Mucosa of gallbladder (tissue), 1 donor: ENCODE results near the gene ALG1. TPM values are rescaled to one million over a fixed set of nuclear protein-coding genes. Genes with fewer than 3 reads are reported as not detected.
"Not testable (repeated sequence)": the region's sequence is repeated elsewhere in the genome, so short reads cannot be mapped to it uniquely, and the experiment has no call there.

ENCODE experiments used
- DNase-seq: peaks from one replicate; pipeline ENCODE4 v3.0.0-alpha.2; 2020; ENCODE audit warnings: low spot score
- total RNA-seq: library from RNA; stranded (reverse); gene quantifications from one replicate; pipeline ENCODE4 v1.2.1, GENCODE V29; 2021
- donor health status: DM: no; HTN: no; CAD: no.

Gene ALG1
- total RNA-seq, 1 donor from 2014 or later, result 26.2 TPM

DNA sequence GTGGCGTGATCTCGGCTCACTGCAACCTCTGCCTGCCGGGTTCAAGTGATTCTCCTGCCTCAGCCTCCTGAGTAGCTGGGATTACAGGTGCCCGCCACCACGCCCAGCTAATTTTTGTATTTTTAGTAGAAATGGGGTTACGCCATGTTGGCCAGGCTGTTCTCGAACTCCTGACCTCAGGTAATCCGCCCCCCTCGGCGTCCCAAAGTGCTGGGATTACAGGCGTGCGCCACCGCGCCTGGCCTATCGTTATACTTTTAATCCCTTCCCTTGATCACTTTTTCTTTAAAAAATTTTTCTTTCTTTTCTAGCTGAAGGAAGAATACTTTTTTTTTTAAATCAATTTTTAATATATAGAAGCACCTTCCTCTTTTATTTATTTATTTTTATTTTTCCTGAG, 2.1 kb downstream of the ALG1 start:
- not testable (repeated sequence) for DNase-seq

DNA sequence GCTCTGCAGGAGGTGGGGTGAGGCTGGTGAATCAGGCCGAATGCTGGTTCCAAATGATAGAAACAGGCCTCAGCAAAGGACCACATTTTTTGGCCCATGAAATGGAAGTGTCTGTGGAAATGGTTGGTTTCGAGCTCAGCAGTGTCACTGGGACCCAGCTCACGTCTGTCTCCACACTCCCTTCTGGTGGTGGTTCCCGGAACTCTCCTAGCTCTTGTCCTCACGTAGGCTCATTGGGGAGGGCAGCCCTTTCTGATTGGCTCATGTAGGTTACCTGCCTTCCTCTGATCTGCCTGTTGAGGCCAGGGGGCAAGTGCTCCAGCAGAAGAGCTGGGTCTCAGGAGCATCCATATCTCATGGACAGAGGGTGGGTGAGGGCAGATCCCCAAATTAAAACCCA, 4.0 kb downstream of the ALG1 start:
- DNase-seq, result no peak

GRCh38 chr16:5077304-5077703, 5.7 kb downstream of the ALG1 start:
- DNase-seq, result no peak

- no peak for DNase-seq
These were observed 7.0 kb downstream of the ALG1 start for GRCh38 chr16:5078626-5079025.

DNA sequence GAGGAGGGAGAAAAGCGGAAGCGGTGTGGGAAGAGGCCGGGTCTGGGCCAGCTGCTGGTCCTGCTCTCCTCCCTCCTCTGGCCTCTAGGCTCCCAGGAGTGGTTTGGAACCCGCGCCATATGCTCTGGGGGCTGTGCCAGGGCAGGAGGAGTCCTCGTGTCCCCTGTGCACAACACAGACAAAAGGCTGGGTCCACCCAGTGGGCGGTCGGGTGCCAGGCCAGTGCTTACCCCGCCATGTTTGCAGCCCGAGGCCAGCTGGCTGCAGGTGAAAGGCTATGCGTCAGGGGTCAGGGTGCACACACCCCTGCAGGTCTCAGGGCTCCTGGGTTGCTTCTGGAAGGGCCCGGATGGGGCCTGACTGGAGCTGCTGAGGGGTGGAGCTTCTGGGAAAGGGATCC, 8.8 kb downstream of the ALG1 start:
- not testable (repeated sequence) for DNase-seq

DNA sequence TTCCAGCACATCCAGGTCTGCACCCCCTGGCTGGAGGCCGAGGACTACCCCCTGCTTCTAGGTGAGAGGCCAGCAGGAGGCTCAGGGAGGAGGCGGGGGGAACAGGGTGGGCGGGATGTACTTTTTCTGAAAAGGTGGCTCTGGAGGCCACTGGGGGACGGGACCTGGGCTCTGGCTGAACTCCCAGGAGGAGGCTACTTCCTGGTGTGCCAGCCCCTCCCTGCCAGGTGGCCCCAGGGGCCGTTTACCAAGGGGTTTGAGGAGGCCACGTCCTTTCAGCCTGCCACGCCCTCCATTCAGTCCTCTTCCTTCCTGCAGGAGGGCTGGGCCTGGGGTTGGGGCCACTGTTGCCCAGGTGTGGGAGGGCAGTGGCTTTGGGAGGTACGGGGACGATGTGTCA, 9.4 kb downstream of the ALG1 start:
- DNase-seq, result not testable (repeated sequence)

DNA sequence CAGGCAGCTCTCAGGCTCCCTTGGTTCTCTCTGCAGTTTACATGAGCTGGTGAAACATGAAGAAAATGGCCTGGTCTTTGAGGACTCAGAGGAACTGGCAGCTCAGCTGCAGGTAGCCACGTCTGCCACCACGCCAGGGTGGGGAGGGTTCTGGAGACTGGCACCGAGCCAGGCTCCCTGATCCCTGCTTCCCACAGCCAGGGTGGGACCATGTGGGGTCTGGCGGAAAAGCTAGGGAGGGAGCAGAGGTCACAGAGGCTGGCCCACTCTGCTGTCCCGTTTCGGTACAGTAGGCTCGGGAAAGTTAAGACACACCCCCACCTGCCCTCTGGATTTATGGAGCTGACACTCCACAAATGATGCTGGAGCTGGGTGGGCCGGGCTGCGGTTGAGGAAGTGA, 12.0 kb downstream of the ALG1 start:
- DNase-seq, result not testable (repeated sequence)

DNA sequence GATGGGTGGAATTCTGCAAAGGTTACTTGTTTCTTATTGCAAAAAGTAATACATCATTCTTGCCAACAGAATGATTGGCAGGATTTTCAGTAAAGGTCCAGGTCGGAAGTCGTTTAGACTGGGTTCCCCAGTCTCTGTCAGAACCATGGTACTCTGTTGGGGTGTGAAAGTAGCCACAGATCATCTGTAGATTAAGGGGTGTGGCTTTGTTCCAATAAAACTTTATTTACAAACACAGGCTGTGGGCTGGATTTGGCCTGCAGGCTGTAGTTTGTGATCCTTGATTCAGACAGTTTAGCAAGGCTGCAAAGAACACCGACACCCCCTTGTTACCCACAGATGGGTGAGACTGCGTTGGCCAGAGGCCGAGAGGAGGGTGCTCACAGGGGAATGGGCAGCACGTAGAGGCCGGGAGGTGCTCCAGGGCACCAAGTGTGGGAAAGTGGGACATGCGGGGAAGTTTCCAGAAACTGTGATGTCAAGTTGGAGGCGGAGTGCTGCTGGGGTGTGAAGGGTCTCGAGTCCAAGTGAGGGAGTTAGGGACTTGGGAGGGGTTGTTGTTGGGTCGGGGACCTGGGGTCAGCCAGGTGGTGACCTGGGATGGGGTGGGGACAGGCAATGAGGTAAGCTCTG, 12.6 kb downstream of the ALG1 start:
- not testable (repeated sequence) for DNase-seq

DNA sequence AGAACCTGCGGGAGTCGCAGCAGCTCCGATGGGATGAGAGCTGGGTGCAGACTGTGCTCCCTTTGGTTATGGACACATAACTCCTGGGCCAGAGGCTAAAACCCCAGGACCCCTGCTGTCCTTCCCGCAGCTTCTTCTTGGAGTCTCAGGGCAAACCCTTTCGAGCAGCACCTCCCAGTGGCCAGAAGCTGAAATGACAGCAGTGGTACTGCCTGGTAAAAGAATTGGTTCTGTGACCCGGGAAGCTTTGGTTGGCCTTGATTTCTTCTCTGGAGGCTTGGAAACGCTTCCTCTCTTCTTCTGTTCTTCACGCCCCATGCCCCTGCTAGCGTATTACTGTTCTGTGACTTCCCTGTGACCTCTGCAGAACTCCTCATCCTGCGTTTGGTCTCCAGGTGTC, 13.2 kb downstream of the ALG1 start:
- DNase-seq, result peak; percentile 46

- not testable (repeated sequence) for DNase-seq
These were observed 14.1 kb downstream of the ALG1 start for GRCh38 chr16:5085716-5086115.

- not testable (repeated sequence) for DNase-seq
These were observed 16.6 kb downstream of the ALG1 start for GRCh38 chr16:5088086-5088790.

GRCh38 chr16:5088936-5089335, 17.3 kb downstream of the ALG1 start:
- not testable (repeated sequence) for DNase-seq

DNA sequence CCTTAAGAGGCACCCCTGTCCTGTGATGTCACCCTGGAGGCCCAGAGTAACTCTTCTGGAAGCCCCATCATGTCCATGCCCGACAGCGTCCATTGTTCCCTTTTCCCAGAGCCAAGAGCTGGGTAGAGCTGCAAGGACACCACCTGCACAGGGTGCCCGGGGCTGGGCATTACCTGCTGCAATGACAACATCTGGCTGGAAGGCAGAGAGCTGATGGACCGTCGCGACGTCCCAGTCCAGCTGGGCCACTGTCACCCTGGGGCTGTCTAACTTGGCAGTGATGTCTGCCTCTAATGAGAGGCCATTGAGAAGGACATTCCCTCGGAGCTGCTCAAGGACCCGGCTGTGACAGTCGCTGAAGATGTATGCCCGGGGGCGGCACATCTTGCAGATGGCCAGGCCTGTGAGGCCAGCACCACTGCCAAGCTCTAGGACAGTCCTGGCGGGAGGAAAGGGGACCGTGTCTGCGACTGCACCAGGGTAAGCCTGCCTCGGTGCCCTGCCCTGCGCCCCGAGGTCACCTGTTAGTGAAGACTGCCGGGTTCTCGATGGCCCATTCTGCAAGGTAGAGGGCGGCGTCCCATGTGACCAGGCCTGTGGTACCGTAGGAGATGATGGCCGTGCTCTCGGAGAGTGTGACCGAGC, 18.4 kb downstream of the ALG1 start:
- not testable (repeated sequence) for DNase-seq

DNA sequence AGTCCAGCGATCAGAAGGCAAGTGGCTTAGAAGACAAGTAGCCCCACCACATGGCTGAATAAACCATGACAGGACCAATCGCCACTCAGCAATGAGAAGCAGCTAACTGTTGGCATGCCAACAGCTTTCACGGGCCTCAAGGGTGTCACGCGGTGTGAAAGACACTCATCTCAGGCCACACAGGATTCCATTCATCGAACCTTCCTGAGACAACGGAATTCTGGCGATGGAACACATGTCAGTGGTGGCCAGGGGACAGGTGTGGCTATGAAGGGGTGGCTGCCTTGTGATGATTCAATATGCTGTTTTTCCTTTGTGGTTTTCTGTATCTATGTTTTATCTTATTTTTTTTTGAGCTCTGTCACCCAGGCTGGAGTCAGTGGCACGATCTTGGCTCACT, 18.9 kb downstream of the ALG1 start:
- DNase-seq, result not testable (repeated sequence)

DNA sequence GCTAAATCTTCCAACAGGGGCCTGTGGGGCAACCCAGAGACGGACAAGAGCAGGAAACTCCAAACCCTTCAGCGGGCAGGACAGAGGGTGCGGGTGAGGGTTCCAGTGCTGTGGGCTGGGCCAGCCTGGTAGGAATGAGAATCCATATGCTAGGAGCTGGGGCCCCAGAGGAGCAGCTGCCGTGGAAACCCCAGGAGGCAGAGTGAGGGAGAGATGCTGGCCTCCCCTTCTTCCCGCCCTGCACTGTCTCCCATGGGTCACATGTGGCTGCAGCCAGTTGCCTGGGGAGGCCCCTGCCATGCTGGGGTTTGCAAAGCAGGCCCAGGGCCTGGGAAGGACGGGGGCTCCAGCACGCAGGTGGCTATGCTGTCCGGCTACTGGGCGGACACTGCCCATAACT, 21.4 kb downstream of the ALG1 start:
- not testable (repeated sequence) for DNase-seq

DNA sequence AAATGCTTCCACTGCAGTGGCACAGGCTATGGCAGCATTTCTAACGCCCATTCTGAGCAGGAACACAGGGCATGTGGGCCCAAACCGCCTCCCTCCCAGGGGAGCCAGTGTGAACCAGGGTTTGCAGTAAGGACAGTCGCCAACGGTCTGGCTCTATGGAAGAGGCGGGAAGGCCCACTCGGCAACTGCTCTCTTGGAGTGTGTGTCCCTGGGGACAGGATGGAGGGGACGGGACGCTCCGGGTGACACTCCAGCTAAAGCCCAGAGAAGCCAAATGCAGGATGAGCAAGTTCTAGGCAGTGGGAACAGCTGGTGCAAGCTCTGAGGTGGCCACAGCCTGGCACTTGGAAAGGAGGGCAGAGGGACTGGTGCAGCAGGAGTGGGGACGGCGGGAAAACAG, 22.1 kb downstream of the ALG1 start:
- not testable (repeated sequence) for DNase-seq

DNA sequence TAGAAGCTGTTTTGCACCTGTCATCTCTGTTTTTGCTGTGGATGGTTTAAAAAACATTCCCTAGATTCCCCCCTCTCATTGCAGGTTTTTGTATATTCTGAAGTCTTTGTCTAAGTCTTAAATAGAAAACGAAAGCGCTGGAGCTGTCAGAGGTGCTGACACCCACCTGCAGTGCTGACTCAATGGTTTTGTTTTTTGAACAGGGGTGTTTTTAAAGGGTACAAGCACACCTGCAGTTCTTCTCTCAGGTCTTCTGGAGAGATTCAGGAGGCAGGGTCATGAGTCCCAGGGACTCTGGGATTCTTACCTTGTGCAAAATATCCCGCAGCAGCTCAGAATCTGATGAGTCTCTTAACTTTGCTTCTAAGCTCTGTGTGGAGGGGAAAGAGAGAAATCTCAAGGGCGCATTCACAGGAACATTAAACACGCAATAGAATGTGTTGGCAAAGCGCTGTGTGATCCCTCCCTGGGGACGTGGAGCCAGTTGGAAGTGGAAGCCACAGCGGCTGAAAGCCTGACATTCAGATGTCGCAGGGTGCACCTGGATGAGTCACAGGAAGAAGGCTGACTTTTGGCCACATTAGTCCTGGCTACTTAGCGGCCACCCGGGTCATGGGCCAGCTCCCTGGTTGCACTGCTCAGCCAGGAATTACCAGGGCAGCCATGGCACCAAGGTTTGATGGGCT, 23.6 kb downstream of the ALG1 start:
- DNase-seq, result not testable (repeated sequence)

DNA sequence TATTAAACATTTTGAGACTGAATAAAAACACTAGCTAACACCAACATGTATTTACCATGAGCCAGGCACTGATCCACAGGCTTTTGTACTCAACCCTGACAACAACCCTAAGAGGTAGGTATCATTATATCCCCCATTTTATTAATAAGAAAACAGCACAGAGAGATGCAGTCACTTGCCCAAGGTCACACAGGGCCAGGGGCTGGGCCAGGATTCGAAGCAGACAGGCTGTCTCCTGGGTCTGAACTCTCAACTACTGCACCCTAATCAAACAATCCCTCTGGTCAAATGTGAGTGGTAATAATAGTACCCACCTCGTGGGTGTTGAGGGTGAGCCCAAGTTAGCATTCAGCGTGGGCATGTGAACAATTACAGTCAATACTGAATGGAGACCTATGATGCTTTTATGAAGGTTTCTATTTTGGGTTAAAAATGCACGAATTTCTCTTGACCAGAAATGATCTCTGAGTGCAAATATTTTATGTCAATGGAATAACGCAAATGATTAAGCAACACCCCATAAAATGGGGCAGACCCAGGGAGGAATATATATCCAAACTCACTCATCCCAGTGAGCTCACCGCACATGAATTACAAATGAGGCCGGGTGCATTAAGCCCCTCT, 24.9 kb downstream of the ALG1 start:
- DNase-seq, result not testable (repeated sequence)

GRCh38 chr16:5097061-5097469, 25.4 kb downstream of the ALG1 start:
- peak; percentile 20 for DNase-seq

- peak; percentile 100 for DNase-seq
These were observed 26.0 kb downstream of the ALG1 start, which contains the start of gene EEF2KMT for GRCh38 chr16:5097470-5098220. TSS of gene EEF2KMT (minus strand) at chr16:5097795. CDS start at chr16:5097739, 56 bp downstream.
